Cardiac muscle cell (in vitro differentiated cells and primary cell): ENCODE results near the gene TEX14. TPM values are rescaled to one million over a fixed set of nuclear protein-coding genes. Genes with fewer than 3 reads are reported as not detected.

Experiments
- DNase-seq, 2 donors: peaks; one replicate each; pipeline versions ENCODE4 v3.0.0 to v3.0.0-alpha.2; 2010 to 2017; ENCODE audit warnings: low read depth in 1 of 2, low spot score in 1 of 2
- H3K27ac ChIP-seq: fragments of 200-600 bp; sonication (generic); 2 replicates; pipeline ENCODE4 v1.5.1; 2016
- H3K27me3 ChIP-seq: fragments of 200-600 bp; sonication (generic); 2 replicates; pipeline ENCODE4 v1.6.0; 2016; ENCODE audit warnings: control low read depth
- H3K36me3 ChIP-seq: fragments of 200-600 bp; sonication (generic); 2 replicates; pipeline ENCODE4 v1.5.1; 2016; ENCODE audit warnings: control low read depth
- H3K4me1 ChIP-seq: fragments of 200-600 bp; sonication (generic); 2 replicates; pipeline ENCODE4 v1.8.1; 2017; ENCODE audit warnings: low read depth, mild to moderate bottlenecking, mixed run types
- H3K4me3 ChIP-seq: fragments of 200-600 bp; sonication (generic); 2 replicates; pipeline ENCODE4 v1.5.1; 2016; ENCODE audit warnings: mild to moderate bottlenecking
- H3K9me3 ChIP-seq: fragments of 200-600 bp; sonication (generic); 2 replicates; pipeline ENCODE4 v1.5.1; 2017; ENCODE audit warnings: low read depth, mild to moderate bottlenecking, control low read depth
- CTCF ChIP-seq: IDR thresholded peaks from 2 replicates; pipeline ENCODE4 v1.5.1; 2012; ENCODE audit warnings: low read depth, mild to moderate bottlenecking, low read length
- polyA plus RNA-seq: library from polyadenylated mRNA; unstranded; fragments of >200 nt; fragmentation: Nextera tagmentation; extraction: Ambion mirVana; gene quantifications from 2 replicates; pipeline ENCODE4 v1.2.1, GENCODE V29; 2016
- total RNA-seq: library from RNA; depleted of rRNA; stranded (reverse); fragments of >200 nt; gene quantifications from 2 replicates; pipeline ENCODE4 v1.2.3, GENCODE V29; 2016

TEX14 gene
- total and polyA plus RNA-seq, 2 experiments from 2014 or later: 0.32 to 0.60 TPM

GRCh38 chr17:58532555-58532951 lies 159.3 kb downstream of the TEX14 start:
- no peaks in the 10 kb centered on the region for H3K9me3 ChIP-seq
- peak overlapping the region; percentile 61 for H3K4me3 ChIP-seq
- DNase-seq: no peak
- no peaks in the 10 kb centered on the region for H3K36me3 ChIP-seq
- H3K4me1 ChIP-seq: peaks cover 4% of the 10 kb centered on the region
- H3K27ac ChIP-seq: no peak overlapping the region
- TF ChIP-seq CTCF: no peak
- H3K27me3 ChIP-seq: peaks cover 9% of the 10 kb centered on the region

GRCh38 chr17:58531661-58532554 lies 159.9 kb downstream of the TEX14 start:
- Histone ChIP-seq H3K9me3 (no peaks in the 10 kb centered on the region), H3K27me3 (peaks cover 9% of the 10 kb centered on the region), H3K4me3 (peak overlapping the region; percentile 61), H3K36me3 (no peaks in the 10 kb centered on the region), H3K27ac (no peak overlapping the region), H3K4me1 (peaks cover 4% of the 10 kb centered on the region)
- no peak for TF ChIP-seq CTCF
- DNase-seq: peak; percentile 55 to 84

DNA sequence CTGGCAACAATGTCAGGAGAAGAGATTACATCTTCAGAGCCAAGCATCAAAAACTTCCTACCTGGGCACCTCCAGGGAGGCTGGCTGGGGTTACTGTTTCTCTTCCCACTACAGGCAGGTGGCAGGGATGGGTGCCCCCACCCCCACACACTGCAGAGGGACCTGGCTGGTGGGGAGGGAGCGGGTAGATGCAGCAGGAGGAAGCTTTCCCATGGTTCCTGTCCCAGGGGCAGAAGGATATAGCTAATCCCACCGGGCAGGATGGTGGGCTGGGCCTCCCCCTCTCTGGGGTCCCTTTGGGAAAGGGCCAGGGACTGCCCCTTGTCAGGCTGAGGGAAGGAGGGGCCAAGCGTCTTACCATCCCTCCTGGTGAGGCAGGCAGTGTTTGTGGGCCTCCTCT lies 160.7 kb downstream of the TEX14 start:
- Histone ChIP-seq H3K27ac (no peak overlapping the region), H3K4me3 (no peak overlapping the region), H3K27me3 (peaks cover 9% of the 10 kb centered on the region), H3K4me1 (peaks cover 4% of the 10 kb centered on the region), H3K36me3 (no peaks in the 10 kb centered on the region), H3K9me3 (no peaks in the 10 kb centered on the region)
- no peak for DNase-seq
- TF ChIP-seq CTCF: no peak

DNA sequence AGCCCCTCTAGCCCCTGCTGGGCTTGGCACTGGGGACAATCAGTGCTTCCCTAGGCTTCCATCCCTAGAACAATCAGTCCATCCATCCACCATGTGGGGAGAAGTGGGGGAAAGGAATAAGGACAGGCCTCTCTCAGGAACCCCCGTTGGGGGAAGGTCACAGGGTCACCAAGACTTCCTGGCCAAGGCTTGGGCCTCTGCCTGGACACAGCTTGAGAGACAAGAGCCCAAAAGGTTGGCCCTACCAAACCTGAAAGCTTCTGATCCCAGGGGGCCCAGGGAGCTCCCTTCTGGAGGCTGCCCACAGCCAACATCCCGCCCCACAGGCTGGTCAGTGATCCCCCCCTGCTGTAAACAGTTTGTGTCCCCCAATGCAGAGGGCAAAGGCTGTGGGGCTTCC lies 161.2 kb downstream of the TEX14 start:
- Histone ChIP-seq H3K4me1 (peaks cover 4% of the 10 kb centered on the region), H3K27ac (no peak overlapping the region), H3K9me3 (no peaks in the 10 kb centered on the region), H3K27me3 (peaks cover 6% of the 10 kb centered on the region), H3K4me3 (no peak overlapping the region), H3K36me3 (no peaks in the 10 kb centered on the region)
- no peak for DNase-seq
- TF ChIP-seq CTCF: no peak

GRCh38 chr17:58529275-58529674 lies 162.6 kb downstream of the TEX14 start:
- peak in 1 of 2 donors; percentile 48 for DNase-seq
- Histone ChIP-seq H3K36me3 (no peaks in the 10 kb centered on the region), H3K27me3 (peaks cover 4% of the 10 kb centered on the region), H3K4me1 (peaks cover 4% of the 10 kb centered on the region), H3K27ac (no peak overlapping the region), H3K9me3 (no peaks in the 10 kb centered on the region), H3K4me3 (no peak overlapping the region)
- TF ChIP-seq CTCF: no peak
